Activated T-cell treated with anti-CD3 and anti-CD28 coated beads, Interleukin-2, amount 50 U/mL, for 48 hours (primary cell): ENCODE measurements around the gene TEX36.
"Not testable (repeated sequence)": the region's sequence is repeated elsewhere in the genome, so short reads cannot be mapped to it uniquely, and the experiment has no call there.

Source experiments
- DNase-seq, 2 experiments: peaks; one replicate each; pipeline ENCODE4 v3.0.0-alpha.2; 2020

The TEX36 gene

GRCh38 chr10:125683063-125683462 lies at the start of gene TEX36:
Gene TEX36 (minus strand): TSS chr10:125683163. CDS start chr10:125682989, 174 bp downstream.
- no peak for DNase-seq

GRCh38 chr10:125727436-125727835 lies 44.5 kb upstream of the TEX36 start:
- DNase-seq: no peak

GRCh38 chr10:125726914-125727313 lies 44.0 kb upstream of the TEX36 start:
- no peak for DNase-seq

DNA sequence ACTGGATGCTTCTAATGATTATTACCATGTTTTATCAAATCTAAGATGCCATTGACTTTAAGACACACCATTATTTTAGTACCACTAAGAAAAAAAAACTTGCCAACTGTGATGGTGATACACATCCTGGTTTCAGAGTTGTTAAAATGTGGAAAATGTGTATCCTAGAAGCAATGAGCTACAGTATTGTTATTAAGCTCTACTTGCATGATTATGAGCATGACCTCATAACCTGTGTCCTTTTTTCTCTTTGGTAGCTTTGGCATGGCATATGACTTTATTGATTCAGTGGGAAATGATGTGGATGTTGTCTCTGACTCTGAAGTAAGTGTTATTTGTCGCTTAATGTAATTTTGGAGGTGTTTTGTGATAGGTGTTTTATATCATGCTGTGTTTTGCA lies 39.8 kb upstream of the TEX36 start:
- DNase-seq: no peak

DNA sequence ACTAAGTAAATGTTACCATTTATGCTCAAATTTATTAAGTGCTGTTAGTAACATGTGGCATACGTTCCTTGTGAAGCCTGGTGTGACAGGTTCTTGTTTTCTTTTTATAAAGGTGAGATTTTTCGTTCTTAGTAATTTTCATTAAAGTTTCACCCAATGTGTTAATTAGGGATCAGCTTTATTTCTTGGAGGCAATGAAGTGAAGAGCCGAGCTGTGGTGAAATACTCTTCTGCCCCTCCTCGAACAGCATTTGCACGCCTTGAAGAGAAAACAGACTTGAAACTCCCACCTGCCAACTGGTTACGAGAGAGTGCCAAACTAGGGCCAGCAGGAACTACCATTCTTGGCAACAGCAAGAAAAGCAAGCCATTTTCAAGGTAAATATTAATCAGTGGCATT lies 38.1 kb upstream of the TEX36 start:
- no peak for DNase-seq

- no peak for DNase-seq
Measured at GRCh38 chr10:125720002-125720382, 37.0 kb upstream of the TEX36 start.

- peak; percentile 99 for DNase-seq
Measured at GRCh38 chr10:125719173-125720001, 36.4 kb upstream of the TEX36 start, which contains the start of gene EDRF1. Gene EDRF1 (plus strand): TSS chr10:125719709. CDS start chr10:125719808, 99 bp downstream.

DNA sequence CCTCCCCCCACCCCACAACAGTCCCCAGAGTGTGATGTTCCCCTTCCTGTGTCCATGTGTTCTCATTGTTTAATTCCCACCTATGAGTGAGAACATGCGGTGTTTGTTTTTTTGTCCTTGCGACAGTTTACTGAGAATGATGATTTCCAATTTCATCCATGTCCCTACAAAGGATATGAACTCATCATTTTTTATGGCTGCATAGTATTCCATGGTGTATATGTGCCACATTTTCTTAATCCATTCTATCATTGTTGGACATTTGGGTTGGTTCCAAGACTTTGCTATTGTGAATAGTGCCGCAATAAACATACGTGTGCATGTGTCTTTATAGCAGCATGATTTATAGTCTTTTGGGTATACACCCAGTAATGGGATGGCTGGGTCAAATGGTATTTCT lies 31.8 kb upstream of the TEX36 start:
- DNase-seq: not testable (repeated sequence)

GRCh38 chr10:125711110-125711750 lies 28.3 kb upstream of the TEX36 start:
- no peak for DNase-seq

- no peak for DNase-seq
Measured at GRCh38 chr10:125709553-125710474, 26.9 kb upstream of the TEX36 start.

DNA sequence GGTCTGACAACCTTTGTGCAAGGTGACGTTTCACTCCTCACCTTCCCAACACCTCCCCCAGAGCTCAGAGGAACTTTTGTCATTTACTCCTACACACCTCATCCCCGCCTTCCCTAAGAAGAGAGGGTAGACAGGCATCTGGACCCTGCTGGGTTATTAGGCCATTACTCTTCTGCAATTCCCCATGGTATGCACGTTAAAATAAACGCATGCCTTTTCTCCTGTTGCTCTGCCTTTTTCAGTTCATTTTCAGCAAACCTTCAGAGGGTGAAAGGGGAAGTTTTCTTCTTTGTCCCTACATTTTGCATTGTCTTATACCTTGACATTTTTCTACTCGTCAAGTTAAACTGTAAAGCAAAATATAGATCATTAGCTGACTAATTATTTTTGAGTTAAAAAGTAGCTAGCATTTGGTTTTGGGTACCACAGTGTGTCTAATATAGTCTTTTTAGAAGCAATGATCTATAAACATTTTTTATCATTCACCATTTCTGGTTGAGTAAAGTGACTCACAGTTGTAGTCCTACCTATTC lies 26.1 kb upstream of the TEX36 start:
- DNase-seq: no peak

- no peak for DNase-seq
Measured at GRCh38 chr10:125707541-125708468, 24.8 kb upstream of the TEX36 start.

GRCh38 chr10:125700355-125700911 lies 17.5 kb upstream of the TEX36 start:
- no peak for DNase-seq

DNA sequence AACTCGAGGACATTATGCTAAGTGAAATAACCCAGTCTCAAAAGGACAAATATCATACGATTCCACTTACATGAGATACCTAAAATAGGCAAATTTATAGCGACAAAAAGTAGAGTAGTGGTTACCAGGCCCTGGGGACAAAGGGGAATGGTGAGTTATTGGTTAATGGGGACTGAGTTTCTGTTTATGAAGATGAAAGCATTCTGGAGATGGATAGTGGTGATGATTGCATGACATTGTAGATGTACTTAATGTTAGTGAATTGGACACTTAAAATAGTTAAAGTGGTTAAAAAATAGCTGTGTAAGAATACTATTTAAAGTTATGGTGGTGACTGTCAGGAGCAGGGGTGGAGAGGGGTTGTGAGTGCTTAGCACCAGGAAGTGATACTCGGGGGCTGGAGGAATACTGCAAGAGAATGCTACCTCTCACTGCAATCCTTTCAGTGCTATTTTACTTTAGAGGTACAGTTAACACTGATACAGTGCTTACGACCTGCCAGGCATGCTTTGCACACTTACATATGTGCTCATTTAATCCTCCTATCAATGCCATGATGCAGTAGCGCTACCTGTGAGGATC lies 16.7 kb upstream of the TEX36 start:
- DNase-seq: no peak

DNA sequence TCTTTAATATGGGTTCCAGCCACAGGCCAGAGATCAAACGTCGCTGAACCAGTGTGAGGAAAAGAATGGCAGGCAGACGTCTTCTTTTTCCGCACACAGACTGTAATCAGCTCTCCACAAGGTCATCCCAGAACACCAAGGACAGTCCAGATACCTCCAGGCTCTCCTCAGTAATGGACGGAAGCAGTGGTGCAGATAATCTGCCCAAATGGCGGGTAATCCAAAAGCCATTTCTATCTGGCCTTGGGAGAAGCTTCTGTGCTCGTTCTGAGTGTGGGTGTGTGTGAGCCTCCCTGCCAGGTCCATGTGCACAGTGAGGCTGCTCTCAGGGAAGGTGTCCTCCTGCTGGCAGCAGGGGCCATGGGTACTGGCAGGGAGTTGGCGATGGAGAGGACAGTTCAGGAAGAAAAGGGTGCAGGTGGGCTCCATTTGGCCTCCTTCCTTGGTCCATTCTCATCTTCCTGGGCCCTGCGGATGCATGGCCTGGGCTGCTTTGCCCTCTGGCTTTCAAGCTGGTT lies 15.6 kb upstream of the TEX36 start:
- DNase-seq: no peak

GRCh38 chr10:125696884-125697283 lies 13.9 kb upstream of the TEX36 start:
- not testable (repeated sequence) for DNase-seq

DNA sequence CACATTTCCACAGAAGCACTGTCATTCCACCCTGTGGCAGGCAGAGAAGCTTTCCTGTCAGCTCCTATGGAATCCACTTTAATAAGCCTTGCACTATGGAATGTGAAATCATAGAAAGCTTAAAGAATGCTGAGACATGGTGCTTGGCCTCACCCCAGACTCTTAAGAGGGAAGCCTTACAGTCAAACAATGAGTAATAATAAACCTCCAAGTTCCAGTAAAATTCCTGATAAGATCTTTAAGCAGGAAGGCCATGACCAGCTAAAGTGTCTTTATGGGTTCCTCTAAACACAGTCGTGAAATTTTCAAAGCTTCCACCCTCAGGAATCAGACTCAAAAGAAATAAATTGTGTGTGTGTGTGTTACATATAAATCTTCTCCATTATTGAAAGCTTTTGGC lies 11.9 kb upstream of the TEX36 start:
- DNase-seq: no peak

DNA sequence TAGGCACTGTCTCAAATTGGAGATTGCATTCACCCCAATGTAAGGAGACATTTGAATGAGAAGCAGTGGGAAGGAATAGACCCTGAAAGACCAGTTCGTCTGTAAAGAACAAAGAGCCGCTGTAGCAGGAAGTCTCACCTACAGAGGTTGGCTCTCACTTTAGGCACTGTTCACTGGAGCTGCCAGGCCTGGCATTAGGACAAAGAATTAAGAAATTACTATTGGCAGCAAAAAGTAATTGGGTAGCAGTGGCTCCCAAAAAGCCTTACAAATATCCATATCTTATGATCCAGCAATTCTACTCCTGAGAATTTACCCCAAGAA lies 10.5 kb upstream of the TEX36 start:
- no peak for DNase-seq

GRCh38 chr10:125692601-125693523 lies 9.9 kb upstream of the TEX36 start:
- DNase-seq: no peak

DNA sequence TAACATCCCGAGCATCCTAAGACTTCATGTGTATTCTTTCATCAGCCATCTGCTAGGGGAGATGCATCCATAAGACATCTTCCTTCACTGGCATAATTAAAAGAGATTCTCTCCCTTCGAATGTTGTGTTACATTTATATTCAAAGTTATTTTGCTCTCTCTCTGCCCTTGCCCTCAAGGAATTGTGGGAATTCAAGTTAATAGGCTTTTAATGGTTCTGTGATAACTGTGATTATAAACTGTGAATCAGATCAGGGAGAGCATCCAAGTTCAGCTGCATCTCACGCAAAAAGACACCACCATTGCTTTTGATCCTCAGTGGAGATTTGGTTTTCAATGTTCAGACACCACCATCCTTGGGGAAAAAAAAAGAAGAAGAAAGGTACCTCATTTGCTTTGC lies 9.2 kb upstream of the TEX36 start:
- DNase-seq: no peak
